GM21447 (cell line): ENCODE data around the gene CNTN5.
"Not testable (repeated sequence)": the region's sequence is repeated elsewhere in the genome, so short reads cannot be mapped to it uniquely, and the experiment has no call there.

Experiments used
- ATAC-seq: cut with Tn5 transposase; IDR thresholded peaks from one replicate; pipeline ENCODE4 v1.9.1; 2021; ENCODE audit not compliant: unreplicated experiment

CNTN5 gene

GRCh38 chr11:100182350-100182749 lies 1161.6 kb downstream of the CNTN5 start:
- no peak for ATAC-seq

- no peak for ATAC-seq
These were observed 1162.2 kb downstream of the CNTN5 start for GRCh38 chr11:100182927-100183326.

DNA sequence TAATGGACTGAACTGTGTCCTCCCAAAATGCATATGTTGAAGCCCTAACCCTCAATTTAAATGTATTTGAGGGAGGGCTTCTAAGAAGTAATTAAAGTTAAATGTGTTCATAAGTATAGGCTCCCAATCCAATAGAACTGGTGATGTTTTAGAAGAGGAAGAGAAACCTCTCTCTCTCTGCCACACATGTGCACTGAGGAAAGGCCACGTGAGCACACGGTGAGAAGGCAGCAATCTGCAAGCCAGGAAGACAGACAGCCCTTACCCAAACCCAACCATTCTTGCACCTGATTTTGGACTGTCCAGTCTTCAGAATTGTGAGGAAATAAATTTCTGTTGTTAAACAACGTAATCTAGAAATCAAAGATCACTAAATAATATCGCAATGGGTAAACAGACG lies 1164.8 kb downstream of the CNTN5 start:
- no peak for ATAC-seq

DNA sequence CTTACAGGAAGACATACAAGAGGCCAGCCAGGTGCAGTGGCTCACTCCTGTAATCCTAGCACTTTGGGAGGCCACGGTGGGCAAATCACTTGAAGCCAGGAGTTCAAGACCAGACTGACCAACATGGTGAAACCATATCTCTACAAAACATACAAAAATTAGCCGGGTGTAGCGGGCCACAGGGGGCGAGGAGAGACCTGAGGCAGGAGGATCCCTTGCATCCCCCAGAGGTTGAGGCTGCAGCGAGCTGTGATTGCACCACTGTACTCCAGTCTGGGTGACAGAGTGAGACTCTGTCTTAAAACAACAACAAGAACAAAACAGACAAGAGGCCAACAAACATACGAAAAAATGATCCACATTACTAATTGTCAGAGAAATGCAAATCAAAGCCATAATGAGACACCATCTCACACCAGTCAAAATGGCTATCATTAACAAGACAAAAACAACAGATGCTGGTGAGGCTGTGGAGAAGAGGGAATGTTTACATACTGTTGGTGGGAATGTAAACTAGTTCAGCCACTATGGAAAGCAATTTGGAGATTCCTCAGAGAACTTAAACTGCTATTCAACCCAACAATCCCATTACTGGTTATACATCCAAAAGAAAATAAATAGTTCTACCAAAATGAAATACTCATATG lies 1167.5 kb downstream of the CNTN5 start:
- ATAC-seq: no peak

DNA sequence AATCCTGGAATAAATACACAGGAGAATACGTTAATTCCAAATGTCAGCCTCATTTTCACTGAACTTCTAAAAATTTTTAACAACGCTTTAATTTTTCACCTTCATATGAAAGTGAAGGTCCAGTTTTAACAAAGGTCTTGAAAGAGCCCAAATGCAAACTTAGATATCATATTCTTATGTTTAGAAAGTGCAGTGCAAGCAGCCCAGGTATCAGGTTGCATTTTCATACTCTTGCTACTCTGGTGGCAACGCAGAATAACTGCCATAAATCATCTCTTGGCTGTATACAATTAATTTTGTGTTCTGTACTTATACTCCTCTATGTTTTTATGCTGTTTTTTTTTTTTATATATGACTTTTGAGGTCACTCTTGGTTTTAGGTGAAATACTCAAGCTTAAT lies 1169.6 kb downstream of the CNTN5 start:
- ATAC-seq: no peak

DNA sequence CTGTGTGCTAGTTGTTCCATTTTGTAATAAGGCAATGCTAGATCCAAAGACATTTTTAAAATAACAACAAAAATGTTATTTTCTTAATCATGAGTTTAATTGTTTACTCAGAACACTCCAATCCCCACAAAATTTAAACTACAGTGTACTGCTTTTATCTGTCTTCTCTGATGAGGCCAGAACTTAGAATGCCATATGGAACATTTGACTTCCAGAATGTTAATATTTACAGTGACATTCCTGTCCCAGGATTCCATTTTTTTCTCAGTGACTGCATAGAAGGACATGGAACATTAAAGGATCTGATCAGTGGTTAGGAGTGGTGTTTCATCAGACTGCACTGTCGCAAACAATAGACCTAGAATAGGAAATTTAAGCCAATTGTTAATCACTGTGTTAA lies 1171.4 kb downstream of the CNTN5 start:
- no peak for ATAC-seq

GRCh38 chr11:100203789-100204188 lies 1183.0 kb downstream of the CNTN5 start:
- ATAC-seq: no peak

- ATAC-seq: no peak
These were observed 1185.2 kb downstream of the CNTN5 start for GRCh38 chr11:100205926-100206325.

GRCh38 chr11:100208207-100208606 lies 1187.5 kb downstream of the CNTN5 start:
- ATAC-seq: no peak

DNA sequence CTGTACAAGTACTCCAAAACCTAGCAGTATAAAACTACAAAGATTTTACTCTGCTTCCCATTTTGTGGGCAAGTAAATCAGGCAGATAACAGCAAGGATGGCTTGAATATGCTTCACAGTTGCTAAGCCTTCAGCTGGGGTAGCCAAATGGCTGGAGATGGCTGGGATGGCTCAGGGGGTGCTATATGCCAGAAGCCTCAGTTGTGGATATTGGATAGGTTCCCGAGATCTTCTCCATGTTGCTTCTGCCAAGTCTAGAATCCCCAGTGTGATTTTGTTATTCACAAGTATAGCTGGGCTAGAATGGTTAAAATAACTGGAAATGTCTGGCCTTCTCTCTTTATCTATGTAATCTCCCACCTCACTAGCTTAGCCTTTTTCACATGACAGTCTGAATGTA lies 1194.0 kb downstream of the CNTN5 start:
- no peak for ATAC-seq

DNA sequence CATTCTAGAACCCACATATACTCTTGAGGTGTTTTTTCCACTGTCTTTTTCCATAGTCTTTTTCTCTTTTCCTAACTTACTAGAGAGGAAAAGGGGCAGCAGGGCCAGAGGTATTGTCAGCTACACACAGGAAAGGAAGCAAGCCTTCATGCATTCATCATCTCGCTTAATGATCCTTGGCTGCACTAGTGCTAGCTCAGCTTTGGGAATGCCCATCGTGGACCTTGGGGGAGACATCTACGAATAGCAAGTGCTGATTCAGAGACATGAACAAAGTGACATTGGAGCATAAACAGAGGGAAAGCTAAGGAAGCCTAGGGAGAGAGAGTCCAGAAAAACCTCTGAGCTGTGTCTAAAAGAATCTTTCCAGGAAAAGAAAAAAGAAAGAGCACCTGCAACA lies 1200.1 kb downstream of the CNTN5 start:
- no peak for ATAC-seq

DNA sequence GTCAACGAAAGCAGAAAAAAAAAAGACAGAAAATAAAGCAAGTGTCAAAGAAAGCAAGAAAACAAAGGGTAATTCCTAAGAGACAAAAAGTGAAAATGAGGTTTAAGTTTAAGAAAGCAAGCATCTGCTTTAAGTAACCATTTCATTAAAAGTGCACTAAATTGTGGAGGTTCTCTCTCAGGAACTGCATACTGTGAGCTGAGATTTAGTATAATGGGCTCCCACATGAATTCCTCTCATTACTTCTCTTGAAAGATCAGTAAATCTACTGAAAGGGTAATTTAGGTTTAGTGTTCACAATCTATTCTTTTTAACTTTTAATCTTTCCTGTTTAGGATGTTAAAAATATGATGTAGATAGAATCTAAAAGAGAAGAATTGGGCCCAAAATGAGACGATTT lies 1201.0 kb downstream of the CNTN5 start:
- no peak for ATAC-seq

- no peak for ATAC-seq
These were observed 1203.8 kb downstream of the CNTN5 start for GRCh38 chr11:100224541-100225034.

DNA sequence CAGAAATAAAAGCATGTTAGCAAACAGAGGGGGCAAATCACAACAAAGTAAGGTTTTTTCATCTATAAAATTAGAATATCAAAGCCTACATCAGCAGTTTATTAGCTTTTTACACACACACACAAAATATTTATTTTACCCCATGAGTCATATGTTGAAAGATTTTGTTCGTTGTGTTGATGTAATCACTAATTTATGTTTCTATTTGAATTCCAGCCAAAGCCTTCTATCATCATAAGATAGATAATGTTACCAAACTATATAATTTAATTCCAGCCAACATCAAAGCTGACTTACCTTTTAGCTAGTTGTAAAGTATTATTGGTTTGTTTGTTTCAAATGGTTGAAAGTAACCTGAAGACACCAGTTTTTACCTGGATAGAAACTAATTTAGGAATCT lies 1208.3 kb downstream of the CNTN5 start:
- ATAC-seq: no peak

DNA sequence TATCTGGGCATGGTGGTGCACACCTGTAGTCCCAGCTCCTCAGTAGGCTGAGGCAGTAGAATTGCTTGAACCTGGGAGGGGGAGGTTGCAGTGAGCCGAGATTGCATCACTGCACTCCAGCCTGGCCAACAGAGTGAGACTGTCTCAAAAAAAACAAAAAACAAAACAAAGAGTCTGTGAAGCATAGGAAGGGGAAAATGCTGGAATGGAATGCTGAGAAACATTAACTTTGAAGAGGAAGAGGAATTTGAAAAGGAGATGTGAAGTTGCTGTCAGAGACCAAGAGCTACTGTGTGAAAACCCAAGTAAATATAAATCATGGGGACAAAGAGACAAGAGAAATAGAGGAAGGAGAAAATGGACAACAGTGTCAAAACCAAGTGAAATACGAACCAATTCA lies 1211.3 kb downstream of the CNTN5 start:
- ATAC-seq: no peak

GRCh38 chr11:100235085-100235484 lies 1214.3 kb downstream of the CNTN5 start:
- no peak for ATAC-seq

DNA sequence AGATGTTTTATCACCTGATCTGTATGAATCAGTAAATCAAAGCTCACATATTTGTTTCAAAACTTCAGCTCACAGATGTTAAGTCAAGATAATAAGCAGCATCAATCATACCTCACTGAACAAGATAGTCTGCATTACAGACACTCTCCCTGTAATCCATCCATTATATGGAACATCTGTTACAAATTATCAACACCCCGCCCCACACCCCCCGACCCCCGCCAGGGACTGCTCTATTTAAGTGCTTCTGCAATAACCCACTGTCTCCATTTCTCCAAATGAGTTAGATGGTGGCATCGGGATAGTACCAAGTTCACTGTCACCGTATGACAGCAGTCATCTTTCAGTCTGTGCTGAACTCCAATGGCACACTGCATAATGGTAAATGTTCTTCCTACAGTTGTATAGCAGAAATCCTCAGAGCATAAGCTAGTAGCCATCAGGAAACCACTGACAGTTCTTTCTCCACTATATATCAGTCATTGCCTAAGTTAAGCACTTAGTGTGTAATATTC lies 1219.3 kb downstream of the CNTN5 start:
- no peak for ATAC-seq

DNA sequence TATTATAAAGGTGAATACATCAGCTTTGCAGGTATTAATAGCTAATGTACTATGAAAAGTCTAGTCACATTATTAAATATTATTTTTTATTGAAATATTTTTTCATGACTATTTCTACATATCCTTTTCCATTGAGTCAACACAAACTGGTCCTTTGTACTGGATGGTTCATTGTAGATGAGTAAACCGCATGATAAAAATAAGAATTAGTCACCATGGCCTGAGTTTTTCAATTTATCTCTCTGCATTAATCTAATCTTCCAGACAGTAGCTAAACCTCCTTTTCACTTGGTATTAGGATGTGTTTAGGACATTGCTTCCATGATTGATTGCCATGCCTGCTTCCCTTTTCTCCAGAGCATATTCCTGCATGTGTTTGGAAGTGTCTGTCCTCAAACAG lies 1227.0 kb downstream of the CNTN5 start:
- no peak for ATAC-seq

GRCh38 chr11:100257238-100257803 lies 1236.6 kb downstream of the CNTN5 start:
- not testable (repeated sequence) for ATAC-seq

- no peak for ATAC-seq
These were observed 1248.8 kb downstream of the CNTN5 start for GRCh38 chr11:100269516-100269915.

DNA sequence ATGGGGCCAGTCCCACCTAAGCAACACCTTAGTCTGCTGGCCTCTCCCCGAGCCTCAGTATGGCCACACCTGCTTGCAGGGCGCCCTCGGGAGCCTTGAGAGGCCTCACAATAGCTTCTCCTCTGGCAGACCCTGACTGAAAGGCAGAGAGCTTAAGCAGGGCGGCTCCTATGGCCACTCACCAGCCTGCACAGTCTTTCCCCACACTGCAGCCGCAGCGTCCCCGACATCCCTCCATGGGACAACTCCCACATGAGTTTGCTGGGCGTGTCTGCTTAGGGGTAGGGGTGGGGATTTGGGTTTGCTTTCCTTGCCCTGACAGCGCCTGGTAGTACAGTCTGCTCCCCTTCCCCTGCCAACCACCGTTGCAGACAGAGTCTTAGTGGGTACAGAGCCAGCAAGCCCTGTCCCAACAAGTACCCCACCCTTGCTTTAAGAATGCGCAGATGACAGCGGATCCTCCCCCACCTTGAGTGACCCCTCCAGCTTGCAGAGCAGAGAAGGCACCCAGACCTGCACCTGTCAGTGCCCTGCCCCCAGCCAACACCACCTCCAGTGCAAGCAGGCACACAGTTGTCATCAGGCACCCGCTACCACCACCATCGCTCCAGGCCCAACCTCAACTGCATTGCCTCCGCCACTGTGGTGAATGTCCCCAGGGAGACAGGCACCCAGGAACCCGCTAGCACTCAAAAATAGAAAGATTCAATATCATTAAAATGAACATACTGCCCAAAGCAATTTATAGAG lies 1252.5 kb downstream of the CNTN5 start:
- no peak for ATAC-seq

- not testable (repeated sequence) for ATAC-seq
These were observed 1253.7 kb downstream of the CNTN5 start for GRCh38 chr11:100274466-100274865.
